GM10248 (cell line): ENCODE measurements around the gene GOLPH3.

ENCODE experiments used
- CTCF ChIA-PET: fragments of 300-600 bp; sonication (Branson Sonifier 250); formaldehyde crosslinking; extraction: SDS; loops from one replicate; lab custom pipeline; 2021; ENCODE audit warnings: antibody characterized with exemption; lab: Yijun Ruan, JAX
- POLR2A ChIA-PET: fragments of 350-650 bp; sonication (Branson Sonifier 250); formaldehyde crosslinking; extraction: SDS; loops from one replicate; lab custom pipeline; 2020; ENCODE audit warnings: antibody characterized with exemption; lab: Yijun Ruan, JAX
- DNase-seq: peaks from one replicate; pipeline ENCODE4 v3.0.0; 2012; ENCODE audit errors: extremely low spot score
- TF ChIP-seq, protein P1 (sequence below): IDR thresholded peaks from 2 replicates; pipeline ENCODE4 v1.5.1; 2012; ENCODE audit warnings: mild to moderate bottlenecking, low read depth; ENCODE audit errors: extremely low read depth, missing control alignments, control extremely low read depth

Gene GOLPH3

DNA sequence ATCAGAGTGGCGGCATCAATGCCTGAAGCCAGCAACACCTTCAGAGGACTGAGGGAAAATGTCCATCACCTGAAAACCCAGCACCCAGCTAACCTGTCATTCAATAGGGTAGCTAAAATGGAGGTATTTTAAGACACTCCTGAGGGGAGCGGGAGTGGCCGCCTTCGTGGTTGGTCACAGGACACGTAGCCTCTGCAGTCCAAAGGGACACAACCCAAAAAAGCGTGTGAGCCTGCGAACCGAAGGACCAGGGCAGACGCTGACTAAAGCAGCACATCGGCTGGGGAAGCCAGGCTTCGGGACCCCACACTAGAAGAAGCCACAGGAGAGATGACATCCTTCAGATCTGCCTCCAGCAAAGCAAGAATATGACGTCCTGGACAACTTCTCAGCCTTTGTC, 70.6 kb downstream of the GOLPH3 start:
- TF ChIP-seq, protein P1, sequence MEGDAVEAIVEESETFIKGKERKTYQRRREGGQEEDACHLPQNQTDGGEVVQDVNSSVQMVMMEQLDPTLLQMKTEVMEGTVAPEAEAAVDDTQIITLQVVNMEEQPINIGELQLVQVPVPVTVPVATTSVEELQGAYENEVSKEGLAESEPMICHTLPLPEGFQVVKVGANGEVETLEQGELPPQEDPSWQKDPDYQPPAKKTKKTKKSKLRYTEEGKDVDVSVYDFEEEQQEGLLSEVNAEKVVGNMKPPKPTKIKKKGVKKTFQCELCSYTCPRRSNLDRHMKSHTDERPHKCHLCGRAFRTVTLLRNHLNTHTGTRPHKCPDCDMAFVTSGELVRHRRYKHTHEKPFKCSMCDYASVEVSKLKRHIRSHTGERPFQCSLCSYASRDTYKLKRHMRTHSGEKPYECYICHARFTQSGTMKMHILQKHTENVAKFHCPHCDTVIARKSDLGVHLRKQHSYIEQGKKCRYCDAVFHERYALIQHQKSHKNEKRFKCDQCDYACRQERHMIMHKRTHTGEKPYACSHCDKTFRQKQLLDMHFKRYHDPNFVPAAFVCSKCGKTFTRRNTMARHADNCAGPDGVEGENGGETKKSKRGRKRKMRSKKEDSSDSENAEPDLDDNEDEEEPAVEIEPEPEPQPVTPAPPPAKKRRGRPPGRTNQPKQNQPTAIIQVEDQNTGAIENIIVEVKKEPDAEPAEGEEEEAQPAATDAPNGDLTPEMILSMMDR: no peak
- DNase-seq: no peak
- ChIA-PET POLR2A (no interaction called here), CTCF (no interaction called here)

DNA sequence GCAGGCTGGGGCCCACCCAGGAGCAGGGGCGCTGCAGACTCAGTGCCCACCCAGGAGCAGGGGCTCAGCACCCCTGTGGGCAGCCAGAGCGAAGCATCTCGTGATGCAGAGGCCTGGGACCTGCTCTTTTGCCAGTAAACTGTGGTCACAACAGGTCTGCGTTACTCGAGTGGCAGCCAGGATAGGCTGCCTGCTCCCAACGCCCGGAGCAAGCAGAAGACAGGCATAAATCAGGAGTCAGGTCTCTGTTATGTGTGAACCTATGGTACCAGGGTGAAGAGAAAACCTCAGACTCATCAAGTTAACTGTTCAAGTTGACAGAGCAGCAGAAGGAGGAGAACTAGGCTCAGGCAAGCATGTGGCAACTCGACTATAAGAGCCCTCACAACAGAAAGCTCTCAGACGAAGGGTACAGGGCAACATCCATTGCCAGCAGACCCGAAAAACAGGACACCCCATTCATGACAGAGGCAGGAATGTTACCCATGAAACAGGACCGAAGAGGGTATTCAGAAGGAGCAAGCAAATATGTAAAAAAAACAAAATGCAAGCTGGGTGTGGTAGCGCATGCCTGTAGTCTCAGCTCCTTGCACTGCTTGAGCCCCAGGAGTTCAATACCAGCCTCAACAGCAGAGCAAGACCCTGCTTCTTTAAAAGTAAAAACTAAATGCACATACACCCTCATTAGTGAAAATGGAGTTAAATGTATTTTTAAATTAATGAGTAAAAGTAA, 71.7 kb downstream of the GOLPH3 start:
- TF ChIP-seq, protein P1: no peak
- POLR2A ChIA-PET: no interaction called here
- DNase-seq: no peak
- CTCF ChIA-PET: interaction anchor here (1.2 kb wide), 1 partner anchor 10 kb away, joined by 5 read pairs; no protein-coding TSS in a partner anchor

DNA sequence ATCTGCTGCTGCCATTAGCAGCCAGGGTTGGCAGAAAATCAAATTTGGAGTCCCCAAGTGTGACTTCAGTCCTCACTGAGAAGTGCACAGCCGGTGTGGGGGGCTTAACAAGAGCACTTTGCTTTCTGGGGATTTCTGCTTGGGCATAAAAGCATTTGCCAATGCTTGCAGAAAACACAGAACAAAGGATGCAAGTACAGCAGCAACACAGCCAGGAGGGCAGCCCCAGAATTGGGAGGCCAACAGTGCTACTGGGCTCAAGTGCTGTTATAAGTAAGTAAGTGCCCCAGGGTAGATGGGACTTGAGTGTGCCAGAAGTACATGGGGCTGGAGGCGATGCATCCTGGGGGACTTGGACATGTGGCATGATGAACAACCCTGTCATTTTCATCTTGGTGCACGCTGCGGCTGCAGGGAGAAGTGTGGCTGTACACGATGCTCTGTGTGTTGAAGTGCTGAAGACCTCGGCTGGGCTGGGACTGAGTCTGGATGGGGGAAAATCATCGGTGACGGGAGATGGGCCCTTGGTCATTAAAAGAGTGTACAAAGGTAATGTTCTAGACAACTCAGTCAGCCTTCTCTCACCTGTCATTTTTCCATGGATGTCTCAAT, 73.3 kb downstream of the GOLPH3 start:
- ChIA-PET POLR2A (no interaction called here), CTCF (interaction anchor here (5.1 kb wide), 1 partner anchor 7 kb away, joined by 21 read pairs; no protein-coding TSS in a partner anchor)
- TF ChIP-seq, protein P1: no peak
- DNase-seq: no peak

DNA sequence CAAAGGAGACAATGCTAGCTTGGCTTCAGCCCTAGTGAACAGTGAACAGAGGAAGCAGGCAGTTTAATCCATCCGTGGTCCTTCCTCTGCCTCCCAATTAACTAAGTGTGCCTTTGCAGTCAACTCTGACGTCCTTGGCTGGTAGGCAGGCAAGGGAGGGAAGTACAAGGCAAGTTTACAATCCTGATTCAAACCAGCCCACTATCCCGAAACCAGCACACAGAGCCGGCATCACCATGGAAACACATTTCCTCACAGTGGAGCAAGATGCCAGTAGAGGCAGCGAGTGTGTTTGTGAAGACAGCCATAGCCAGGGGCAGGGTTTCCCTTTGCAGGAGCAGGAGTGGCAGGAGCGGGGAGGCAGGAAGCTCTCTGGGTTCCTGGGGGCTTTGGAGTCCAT, 73.9 kb downstream of the GOLPH3 start:
- TF ChIP-seq, protein P1: no peak
- ChIA-PET POLR2A (no interaction called here), CTCF (interaction anchor here (5.1 kb wide), 1 partner anchor 8 kb away, joined by 21 read pairs; no protein-coding TSS in a partner anchor)
- no peak for DNase-seq

DNA sequence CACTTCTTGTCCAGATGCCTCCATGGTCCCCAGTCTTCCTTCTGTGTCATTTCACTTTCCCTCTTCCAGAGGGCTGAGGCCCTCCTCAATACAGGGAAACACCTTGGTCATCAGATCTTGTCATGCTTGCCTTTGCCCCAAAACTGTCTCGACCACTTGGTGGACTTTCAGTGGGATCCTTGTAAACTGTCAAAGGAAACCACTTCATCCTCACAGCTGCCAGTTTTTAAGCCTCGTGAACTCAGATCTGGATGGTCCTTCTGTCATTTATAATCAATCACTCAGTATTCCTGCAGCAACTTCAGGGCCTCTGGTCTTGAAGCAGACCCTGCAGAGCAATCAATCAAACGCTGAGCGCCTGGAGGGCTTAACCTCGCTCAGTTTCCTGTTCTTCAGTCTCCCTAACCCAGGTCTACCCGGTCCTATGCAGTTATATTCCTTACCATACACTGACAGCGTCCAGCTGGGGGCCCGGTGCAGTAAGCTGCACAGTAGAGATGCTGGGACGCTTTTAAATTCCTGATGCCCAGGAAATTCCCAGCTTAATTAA, 74.6 kb downstream of the GOLPH3 start:
- no peak for DNase-seq
- ChIA-PET CTCF (interaction anchor here (5.1 kb wide), 1 partner anchor 9 kb away, joined by 21 read pairs; no protein-coding TSS in a partner anchor), POLR2A (no interaction called here)
- TF ChIP-seq, protein P1: no peak

DNA sequence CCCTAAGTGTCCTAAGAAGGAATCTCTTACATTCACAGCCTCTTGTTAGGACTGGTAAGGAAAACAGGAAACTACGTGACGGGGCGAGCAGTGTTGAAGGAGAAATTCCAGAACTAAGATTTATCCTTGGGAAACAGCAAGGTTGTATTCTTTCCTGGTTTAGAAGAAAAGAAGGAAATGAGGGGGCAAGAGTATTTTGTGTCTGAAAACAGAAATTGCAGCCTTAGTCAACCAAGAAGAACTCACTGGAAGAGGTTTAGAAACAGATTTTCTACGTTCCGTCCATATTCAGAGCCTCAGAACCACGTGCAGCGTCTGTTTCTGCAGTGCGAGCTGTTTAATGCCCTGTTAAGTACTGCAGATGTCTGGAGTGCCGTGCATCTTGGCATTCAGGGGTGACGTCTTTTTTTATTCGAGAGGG, 75.2 kb downstream of the GOLPH3 start:
- ChIA-PET CTCF (interaction anchor here (5.1 kb wide), 1 partner anchor 9 kb away, joined by 21 read pairs; no protein-coding TSS in a partner anchor), POLR2A (no interaction called here)
- TF ChIP-seq, protein P1: no peak
- DNase-seq: no peak
